Measurements from ENCODE around the gene NQO2.

DNA sequence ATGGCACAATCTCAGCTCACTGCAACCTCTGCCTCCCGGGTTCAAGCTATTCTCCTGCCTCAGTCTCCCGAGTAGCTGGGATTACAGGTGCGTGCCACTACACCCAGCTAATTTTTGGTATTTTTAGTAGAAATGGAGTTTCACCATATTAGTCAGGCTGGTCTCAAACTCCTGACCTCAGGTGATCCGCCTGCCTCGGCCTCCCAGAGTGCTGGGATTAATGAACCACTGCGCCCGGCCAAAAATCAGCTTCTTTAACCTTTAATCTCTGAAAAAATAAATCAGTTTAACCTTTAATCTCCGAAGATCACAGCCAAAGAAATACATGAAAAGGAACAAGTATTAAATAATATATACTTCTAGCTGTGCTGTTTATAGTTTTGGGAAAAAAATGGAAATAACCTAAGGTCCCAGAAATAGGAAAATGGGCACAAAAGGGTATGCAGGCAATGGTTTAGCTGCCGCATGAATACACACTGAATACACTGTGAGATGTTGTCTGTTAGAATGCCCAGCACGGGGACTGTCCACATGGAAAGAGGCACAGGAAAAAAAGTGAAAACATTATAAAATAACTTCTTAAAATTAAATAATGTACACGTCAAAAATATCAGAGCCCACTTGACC, 1.6 kb downstream of the NQO2 start:
- no peak for TF ChIP-seq POLR2A (IDR thresholded peaks at IDR 0.05)
- TF ChIP-seq, protein P1, sequence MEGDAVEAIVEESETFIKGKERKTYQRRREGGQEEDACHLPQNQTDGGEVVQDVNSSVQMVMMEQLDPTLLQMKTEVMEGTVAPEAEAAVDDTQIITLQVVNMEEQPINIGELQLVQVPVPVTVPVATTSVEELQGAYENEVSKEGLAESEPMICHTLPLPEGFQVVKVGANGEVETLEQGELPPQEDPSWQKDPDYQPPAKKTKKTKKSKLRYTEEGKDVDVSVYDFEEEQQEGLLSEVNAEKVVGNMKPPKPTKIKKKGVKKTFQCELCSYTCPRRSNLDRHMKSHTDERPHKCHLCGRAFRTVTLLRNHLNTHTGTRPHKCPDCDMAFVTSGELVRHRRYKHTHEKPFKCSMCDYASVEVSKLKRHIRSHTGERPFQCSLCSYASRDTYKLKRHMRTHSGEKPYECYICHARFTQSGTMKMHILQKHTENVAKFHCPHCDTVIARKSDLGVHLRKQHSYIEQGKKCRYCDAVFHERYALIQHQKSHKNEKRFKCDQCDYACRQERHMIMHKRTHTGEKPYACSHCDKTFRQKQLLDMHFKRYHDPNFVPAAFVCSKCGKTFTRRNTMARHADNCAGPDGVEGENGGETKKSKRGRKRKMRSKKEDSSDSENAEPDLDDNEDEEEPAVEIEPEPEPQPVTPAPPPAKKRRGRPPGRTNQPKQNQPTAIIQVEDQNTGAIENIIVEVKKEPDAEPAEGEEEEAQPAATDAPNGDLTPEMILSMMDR (IDR thresholded peaks at IDR 0.05 in 8 of 11, conservative IDR thresholded peaks at IDR 0.05 in 3 of 11) = no peak
